ENCODE data around the gene DOCK11.
A peak's percentile ranks its signal among the peaks of the same experiment; 100 is the strongest.
"Not testable (repeated sequence)": the region's sequence is repeated elsewhere in the genome, so short reads cannot be mapped to it uniquely, and the experiment has no call there.

DOCK11 gene

DNA sequence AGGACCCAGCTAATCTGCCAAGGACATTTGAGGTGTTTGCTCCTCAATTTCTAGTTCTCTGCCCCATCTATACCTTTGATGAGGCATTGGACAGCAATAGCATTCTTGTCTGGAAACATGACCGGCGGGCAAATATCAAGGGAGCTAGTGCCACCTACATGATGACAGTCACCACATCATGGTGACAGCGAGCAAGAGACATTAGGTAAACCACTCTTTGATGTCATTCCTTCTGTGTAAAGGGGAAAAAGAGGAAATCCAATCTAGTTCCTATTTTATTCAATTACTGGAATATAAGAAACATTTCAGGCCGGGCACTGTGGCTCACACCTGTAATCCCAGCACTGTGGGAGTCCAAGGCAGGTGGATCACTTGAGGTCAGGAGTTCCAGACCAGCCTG is 211.1 kb downstream of the DOCK11 start:
- no peak for DNase-seq

DNA sequence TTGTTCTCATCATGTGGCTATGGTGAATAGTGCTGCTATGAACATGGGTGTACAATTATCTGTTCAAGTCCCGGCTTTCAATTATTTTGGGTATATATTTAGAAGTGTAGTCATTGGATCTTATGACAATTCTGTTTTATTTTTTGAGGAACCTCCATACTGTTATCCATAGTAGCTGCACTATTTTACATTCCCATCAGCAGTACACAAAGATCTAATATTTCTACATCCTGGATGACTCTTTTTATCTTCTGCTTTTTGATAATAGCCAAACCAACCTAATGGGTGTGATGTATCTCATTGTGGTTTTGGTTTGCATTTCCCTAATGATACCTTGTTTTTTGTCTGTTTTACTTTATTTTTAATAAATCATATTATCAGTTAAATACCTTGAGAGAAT is 218.9 kb downstream of the DOCK11 start:
- no peak for DNase-seq

DNA sequence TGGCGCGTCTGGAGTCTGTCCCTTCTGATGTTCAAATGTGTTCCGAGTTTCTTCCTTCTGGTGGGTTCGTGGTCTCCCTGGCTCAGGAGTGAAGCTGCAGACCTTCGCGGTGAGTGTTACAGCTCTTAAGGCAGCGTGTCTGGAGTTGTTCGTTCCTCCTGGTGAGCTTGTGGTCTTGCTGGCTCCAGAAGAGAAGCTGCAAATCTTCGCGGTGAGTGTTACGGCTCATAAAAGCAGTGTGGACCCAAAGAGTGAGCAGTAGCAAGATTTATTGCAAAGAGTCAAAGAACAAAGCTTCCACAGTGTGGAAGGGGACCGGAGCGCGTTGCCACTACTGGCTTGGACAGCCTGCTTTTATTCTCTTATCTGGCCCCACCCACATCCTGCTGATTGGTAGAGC is 220.3 kb downstream of the DOCK11 start:
- DNase-seq, result not testable (repeated sequence)

DNA sequence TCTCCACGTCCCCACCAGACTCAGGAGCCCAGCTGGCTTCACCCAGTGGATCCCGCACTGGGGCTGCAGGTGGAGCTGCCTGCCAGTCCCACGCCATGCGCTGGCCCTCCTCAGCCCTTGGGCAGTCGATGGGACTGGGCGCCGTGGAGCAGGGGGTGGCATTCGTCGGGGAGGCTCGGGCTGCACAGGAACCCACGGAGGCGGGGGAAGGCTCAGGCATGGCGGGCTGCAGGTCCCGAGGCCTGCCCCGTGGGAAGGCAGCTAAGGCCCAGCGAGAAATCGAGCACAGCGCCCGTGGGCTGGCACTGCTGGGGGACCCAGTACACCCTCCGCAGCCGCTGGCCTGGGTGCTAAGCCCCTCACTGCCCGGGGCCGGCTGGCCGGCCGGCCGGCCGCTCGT is 221.2 kb downstream of the DOCK11 start:
- DNase-seq, result not testable (repeated sequence)

DNA sequence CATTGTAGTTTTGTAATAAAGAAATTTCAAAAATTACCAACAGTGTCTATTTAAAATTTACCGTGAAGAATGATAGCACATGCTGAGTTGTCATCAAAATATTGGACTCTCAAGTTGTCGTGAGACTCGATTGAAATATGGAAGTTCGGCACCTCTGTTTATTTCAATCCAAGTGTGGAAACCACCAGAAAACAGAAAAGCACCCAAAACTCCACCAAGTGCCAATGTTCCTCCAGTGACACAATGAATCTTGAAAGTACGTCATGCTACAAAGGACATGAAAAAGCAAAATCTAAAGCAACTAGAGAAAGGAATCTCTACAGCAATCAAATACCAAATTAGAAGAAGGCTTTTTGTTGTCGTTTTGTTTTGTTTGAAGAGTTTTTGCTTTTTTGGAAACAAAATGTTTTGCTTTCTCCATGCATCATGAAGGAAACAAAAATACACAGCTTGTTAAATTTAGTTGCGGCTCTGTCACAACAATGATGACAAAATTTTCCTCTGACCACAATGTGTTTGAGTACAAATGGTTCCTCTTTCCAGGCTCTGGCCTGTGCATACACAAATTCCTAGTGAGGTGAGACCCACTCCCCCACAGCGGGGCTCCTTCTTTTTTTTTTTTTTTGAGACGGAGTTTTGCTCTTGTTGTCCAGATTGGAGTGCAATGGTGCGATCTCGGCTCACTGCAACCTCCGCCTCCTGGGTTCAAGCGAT is 222.2 kb downstream of the DOCK11 start:
- DNase-seq, result no peak

DNA sequence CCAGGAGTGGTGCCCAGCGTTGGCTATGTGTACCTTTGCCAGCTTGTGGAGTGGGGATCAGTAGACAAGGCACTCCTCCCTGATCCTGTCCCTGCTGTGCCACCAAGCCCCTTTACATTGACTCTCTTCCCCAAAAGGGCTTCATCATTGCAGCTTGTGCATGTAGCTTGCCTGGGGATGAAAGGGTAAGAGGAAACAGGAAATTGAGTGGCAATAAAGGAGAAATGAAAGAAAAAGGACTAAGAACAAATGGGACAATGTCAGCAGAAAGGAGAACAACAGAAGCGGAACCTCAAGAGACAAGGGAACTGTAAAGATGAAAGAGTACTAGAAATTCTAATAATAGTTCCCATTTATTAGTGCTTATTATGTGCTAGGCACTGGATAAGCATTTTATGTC is 223.1 kb downstream of the DOCK11 start:
- DNase-seq, result no peak

DNA sequence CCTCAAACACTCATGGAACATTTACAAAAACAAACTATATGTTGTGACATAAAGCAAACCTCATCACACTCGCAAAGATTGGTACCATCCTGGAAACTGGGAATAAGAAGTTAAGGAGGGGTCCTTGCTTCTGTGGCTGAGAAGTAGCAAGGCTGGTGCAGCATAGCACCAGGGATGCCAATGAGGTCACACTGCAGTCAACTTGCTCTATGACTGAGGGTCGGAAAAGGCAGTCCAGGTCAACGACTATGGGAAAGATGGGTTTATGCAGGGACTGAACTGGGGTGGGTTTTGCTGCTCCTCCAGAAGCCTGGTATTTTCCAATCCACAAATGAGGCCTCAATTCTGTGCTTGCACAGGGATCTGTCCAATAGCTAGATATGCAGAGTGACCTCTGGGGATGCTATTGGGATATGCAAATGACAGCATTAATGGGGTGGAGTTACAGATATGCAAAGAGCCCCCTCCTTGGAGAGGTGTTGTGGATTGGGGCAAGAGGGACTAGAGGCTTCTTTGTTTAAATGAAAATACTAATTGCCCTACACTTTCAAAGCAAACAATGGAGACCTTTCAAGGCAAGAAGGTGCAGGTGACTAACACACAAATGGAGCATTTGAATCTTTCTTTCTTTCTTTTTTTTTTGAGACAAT is 224.6 kb downstream of the DOCK11 start:
- DNase-seq, result no peak

DNA sequence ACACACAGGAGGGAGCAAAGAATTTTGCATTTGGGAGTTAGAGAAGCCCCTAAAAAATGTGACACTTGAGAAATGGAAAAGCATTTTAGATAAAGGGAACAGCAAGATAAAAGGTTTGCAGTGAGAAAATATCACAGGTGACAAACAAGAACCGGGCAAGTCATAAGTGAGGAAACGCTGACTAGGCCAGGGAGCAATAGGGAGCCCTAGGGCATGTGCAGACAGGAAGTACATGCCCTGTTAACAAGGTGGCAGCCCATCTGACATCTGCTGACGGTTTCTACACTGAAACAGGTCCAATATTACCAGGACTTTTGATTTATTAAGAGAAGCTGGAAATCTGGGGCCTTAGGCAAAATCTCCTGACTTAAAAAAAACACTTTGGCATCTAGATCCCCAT is 227.8 kb downstream of the DOCK11 start:
- no peak for DNase-seq

DNA sequence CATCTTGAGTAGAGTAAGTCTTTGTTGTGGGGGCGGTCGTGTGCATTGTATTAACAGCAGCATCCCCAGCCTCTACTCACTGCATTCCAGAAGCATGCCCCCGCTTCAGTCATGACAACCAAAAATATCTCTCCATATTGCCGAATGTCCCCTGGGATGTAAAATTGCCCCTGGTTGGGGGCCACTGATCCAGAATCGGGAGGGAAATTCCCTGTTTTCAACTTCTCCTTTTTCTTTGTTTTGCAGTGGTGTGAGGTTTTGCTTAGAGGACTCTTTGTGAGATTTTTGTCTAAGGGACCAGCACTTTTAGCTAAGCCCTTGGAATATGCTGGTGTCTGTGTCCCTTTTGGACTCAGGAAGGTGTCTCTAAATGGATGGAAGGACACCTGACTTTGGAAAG is 228.8 kb downstream of the DOCK11 start:
- no peak for DNase-seq

DNA sequence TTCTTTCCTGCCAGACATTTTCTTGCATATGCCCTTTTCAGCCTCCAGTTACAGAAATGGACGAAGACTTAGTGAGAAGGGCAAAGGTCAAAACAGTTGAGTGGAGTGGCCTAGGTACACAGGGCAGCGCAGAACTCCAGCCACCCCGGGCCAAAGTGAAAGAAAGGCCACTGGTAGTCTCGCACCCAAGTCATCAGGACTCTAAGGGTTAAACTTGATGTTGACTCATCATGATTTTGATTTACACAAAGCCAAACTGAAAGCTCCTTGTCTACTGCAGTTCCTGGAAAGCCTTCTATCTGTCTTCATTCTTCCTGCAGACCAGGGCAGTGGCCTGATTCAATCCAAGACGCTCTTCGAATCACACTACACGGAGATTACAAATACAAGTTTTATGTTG is 229.2 kb downstream of the DOCK11 start:
- DNase-seq, result peak; percentile 24

DNA sequence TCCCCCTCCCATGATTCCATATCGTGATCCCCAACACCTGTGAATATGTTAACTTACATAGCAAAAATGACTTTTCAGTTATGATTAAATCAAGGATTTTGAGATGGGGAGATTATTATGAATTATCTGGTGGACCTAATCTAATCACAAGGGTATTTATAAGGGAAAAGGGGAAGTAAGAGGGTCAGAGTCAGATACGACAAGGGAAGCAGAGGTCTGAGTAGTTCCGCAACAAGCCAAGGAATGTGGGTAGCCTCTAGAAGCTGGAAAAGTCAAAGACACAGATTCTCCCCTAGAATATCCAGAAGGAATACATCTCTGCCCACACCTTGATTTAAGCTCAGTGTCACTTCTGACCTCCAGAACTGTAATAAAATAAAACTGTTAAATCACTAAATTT is 230.8 kb downstream of the DOCK11 start:
- no peak for DNase-seq

DNA sequence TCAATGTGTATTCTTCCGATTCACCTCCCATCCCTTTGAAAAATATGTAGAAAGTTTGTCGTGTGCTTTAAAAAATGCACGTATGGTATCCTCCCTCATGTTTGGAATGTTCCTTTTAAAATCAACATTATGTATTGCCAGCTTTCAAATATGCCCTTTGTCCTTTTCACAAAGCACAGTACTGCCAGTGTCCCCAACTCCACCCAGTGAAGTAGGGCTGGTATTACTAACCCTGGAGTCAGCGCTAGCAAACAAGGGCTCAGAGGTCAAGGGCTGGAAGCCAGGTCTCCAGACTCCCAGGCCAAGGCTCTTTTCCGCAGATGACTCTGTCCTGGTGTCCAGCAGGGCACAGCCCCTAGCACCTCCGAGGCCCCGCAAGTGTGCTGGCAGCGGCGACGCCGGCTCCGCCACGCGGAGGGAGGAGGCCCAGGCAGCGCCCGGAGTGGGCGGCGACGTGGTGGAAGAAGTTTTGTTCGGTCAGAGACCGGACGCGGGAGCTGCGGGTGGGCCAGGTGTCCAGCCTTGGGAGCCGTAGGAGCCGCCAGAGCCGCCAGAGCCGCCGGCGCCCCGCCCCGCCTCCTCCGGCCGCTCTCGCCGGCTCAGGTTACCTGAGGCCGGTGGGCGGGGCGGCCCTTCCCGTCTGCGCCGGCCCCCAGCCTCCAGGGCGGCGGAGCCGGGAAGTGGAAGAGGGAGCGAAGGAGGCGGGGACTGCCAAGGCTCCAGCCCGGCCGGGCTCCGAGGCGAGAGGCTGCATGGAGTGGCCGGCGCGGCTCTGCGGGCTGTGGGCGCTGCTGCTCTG is 231.5 kb downstream of the DOCK11 start, which contains the start of gene IL13RA1:
Gene IL13RA1 (plus strand): TSS at position 720 of the 799 bp plus-strand sequence. CDS start 33 bp downstream, at position 753.
- peak; percentile 84 for DNase-seq

DNA sequence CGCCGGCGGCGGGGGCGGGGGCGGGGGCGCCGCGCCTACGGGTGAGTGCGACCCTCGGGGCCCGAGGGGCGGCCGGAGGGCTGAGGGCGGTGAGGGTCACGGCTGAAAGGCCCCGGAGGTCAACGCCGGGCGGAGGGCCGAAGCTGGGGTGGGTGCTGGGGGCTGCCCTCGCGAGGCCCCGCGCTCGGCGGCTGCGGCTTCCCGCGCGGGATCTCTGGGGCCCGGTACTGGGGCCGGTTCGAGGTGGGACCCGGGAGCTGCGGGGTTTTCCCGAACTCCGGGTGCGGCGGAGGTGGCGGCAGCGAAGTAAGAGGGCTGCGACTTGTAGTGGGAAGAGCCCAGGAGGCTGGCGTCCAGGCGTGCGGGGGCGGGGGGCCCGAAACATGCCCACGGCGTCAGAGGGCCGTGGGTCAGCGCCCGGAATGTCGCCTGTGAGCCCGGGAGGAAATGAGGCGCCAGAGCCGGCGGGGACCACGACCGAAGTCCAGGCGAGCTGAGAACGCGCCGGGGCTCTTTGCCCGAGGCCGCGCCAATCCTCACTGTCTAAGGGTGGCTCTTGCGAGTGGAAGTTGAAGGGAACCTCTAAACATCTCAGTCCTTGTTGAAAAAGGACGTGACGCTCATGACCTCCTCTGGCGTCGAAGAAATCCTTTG is 232.2 kb downstream of the DOCK11 start:
- peak; percentile 4 for DNase-seq

DNA sequence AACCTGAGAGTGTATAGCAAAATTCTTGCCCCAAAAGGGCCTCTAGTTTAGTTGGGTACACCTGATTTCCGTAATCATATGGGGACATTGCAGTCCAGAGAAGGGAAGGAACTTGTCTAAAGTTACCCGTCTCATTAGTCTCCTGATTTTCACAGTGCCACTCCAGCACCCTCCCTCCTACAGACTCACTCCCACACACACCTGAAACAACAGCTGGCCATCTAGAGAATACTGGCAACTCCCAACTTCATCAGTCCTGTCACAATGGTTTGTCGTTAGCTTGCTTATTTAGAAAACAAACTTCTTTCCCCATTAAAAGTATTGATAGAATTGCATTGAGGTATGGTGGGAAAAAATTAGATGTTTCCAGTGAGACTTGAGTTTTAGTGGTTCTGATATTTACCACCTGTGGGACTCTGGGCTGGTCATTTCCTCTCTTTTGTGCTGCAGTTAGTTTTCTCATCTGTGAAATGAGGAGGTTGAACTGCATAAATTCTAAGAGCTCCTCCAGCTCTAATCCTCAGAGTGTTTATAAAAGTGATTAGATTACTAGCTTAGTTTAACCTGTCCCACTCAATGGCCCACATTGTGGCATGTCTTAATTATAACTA is 233.5 kb downstream of the DOCK11 start:
- no peak for DNase-seq

DNA sequence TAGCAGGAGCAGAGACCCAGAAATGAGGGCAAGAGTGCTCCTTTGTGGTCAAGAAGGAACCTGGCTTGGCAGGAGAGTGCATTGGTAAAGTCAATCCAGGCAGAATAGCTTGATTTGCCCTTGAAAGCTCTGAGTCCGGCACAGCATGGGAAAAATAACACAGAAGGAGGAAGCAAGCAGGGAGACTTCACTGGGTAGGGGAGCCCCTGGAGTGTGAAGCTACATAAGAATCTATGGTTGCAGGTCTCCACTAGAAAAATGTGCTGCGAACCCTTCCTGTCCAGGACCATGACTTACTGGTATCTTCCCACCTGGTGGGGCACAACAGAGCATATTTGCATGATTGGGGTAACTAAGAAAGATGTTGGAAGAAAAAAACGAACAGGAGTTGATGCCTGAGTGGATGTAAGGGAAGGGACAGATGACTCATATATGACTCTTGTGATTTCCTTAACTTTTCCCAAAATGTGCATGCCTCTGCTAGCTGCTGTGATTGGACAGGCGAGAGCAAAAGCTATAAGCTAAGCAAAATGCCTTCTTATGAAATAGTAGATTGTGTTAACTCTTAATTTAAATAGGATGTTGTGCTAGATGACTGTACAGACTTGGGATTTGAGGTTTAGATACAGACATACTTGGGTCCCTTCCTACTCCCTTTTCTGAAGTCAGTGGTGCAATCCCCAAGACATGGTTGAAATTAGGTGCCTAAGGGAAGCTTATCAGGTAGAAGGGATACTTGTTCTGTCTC is 235.1 kb downstream of the DOCK11 start:
- DNase-seq, result peak; percentile 88

DNA sequence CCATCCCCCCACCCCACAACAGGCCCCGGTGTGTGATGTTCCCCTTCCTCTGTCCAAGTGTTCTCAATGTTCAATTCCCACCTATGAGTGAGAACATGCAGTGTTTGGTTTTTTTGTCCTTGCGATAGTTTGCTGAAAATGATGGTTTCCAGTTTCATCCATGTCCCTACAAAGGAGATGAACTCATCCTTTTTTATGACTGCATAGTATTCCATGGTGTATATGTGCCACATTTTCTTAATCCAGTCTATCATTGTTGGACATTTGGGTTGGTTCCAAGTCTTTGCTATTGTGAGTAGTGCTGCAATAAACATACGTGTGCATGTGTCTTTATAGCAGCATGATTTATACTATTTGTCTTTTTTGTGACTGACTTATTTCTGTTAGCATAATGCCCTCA is 236.9 kb downstream of the DOCK11 start:
- not testable (repeated sequence) for DNase-seq

DNA sequence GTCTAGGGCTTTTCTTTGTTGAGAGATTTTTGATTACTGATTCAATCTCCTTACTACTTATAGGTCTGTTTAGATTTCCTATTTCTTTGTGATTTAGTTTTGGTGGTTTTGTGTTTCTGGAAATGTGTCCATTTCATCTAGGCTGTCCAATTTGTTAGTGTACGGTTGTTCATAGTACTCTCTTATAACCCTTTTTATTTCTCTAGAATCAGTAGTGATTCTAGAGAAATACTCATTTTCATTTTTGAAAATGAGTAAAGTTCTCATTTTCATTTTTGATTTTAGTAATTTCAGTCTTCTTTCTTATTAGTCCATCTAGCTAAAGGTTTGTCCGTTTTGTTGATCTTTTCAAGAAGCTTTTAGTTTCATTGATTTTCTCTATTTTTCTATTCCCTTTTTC is 239.3 kb downstream of the DOCK11 start:
- no peak for DNase-seq

Data from fibroblast of skin of abdomen (primary cell).